GM15510 (cell line): ENCODE measurements around the gene CHERP.

Source experiments
- POLR2A ChIP-seq: IDR thresholded peaks from 3 replicates; pipeline ENCODE4 v1.6.1; 2011; ENCODE audit warnings: borderline replicate concordance; ENCODE audit not compliant: insufficient read length; ENCODE audit errors: extremely low read depth

The CHERP gene

DNA sequence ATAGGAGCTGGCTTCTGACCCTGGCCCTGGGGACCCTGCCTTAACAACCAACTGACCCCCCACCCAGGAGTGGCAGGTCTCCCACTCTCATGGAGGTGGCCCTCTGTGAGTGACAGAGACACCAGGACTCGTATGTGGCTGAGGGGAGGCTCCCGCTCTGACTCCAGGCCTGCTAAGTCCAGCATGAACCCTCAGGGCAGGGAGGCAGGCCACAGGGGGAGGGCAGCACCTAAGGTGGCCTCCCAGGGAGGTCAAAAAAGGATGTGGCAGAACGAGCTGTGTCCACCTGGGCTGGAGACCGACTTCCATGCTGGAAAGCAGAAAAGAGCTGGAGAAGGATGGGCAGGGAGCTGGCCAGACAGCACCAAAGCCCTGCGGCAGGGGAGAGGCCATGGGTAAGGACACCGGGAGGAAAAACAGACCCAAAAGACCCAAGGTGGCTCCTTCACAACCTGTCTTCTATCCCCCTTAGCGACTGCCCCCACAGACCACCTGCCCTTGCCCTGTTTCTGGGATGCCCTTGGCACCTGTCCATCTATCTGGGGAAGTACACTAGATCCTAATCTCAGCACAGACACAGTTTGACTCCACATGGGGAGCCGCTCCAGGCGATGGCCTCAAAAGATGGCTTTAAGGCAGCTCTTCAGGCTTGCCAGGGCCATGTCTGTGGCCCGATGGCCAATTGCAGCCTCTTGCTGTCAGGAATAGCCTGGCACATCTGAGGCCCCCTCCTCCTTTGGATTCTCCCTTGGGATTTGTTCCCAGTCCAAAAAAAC, 40.4 kb upstream of the CHERP start:
- no peak for TF ChIP-seq POLR2A

- TF ChIP-seq POLR2A = no peak
Measured at GRCh38 chr19:16581971-16582343, 39.7 kb upstream of the CHERP start.

- TF ChIP-seq POLR2A = no peak
Measured at GRCh38 chr19:16581145-16581970, 39.1 kb upstream of the CHERP start.

- no peak for TF ChIP-seq POLR2A
Measured at GRCh38 chr19:16579381-16579780, 37.1 kb upstream of the CHERP start.

- TF ChIP-seq POLR2A = no peak
Measured at GRCh38 chr19:16577531-16577985, 35.3 kb upstream of the CHERP start.

GRCh38 chr19:16576690-16577530, 34.7 kb upstream of the CHERP start:
- TF ChIP-seq POLR2A = no peak

DNA sequence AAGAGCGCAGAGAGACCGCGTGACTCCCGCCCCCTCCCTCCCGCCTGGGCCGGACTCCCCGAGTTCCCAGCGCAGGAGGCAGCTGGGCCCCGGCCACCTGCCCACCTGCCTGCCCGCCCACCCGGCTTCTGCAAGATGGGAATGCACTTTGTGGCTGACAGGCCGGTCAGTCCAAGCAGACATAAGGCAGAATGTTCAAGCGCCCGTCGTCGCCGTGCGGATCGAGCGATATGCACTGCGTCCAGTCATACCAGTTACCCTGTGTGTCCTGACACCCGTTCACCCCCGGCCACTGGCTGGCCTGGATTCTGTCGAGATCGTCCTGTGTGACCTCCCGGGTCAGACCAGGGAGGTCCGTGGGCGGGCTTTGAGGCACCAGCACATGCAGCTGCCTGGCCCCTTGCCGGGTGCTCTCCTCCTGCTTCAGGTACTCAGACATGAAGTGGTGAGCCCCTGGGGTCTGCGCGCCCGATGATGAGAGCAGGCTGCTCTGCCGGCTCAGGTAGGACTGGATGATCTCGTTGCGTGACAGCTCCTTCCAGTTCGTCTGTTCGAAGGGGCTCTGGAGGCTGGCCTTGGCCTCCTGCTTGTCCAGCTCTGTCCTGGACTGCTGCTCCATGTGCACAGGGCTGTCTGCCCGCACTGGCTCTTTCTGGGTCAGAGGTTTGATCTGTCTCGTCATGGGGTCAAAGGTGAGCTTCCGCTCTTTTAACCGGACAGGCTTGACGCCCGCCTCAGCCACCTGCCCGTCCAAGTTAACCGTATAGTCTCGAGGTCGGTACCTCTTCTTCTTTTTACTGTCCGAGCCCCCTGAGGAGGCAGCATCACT, 33.8 kb upstream of the CHERP start:
- TF ChIP-seq POLR2A = no peak

DNA sequence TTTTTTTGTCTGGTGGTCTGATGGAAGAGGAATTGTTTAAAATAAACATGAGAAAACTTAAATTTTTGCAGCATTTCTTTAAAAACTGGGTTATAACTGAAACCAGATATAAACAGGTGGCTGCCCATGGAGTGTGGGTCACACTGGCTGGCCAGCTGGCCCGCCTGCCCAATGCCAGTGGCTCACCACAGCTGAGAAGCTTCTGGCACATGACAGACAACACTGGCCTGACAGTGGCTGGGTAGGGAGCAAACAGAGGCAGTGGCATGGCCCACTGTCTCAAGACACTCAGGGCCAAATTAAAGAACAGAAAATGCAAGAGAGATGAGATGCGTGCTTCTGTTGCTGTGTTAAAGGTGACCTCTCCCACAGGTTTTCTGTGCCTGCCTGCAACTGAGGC, 33.0 kb upstream of the CHERP start:
- TF ChIP-seq POLR2A = no peak

DNA sequence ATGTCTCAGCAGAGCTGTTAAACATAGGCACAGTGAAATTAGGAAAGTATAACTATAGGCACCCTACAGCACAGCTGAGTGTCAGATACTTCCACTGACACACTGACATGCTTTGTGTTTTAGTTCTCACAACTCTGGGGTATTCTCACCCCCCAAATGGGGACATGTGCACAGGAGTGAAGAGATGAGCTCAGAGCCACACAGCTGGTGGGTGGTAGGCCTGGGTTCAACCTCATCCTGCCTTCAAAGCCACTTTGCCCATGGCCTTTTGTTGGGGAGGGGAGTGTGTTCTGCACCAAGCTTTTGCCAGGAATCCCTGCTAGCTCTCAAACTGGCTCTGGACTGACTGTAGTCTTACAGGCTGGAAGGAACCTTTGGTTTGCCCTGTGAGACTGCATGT, 31.7 kb upstream of the CHERP start:
- TF ChIP-seq POLR2A = no peak

DNA sequence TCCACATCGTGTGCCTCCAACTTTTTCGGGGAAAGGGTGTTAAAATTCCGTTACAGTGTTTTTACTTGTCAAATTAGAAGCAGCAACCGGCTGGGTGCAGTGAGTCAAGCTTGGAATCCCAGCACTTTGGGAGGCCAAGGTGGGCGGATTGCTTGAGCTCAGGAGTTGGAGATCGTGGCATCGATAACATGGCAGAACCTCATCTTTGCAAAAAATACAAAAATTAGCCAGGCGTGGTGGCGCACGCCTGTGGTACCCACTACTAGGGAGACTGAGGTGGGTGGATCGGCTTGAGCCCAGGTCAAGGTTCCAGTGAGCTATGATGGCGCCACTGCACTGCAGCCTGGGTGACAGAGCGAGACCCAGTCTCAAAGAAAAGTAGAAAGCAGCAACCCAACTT, 31.1 kb upstream of the CHERP start:
- no peak for TF ChIP-seq POLR2A

DNA sequence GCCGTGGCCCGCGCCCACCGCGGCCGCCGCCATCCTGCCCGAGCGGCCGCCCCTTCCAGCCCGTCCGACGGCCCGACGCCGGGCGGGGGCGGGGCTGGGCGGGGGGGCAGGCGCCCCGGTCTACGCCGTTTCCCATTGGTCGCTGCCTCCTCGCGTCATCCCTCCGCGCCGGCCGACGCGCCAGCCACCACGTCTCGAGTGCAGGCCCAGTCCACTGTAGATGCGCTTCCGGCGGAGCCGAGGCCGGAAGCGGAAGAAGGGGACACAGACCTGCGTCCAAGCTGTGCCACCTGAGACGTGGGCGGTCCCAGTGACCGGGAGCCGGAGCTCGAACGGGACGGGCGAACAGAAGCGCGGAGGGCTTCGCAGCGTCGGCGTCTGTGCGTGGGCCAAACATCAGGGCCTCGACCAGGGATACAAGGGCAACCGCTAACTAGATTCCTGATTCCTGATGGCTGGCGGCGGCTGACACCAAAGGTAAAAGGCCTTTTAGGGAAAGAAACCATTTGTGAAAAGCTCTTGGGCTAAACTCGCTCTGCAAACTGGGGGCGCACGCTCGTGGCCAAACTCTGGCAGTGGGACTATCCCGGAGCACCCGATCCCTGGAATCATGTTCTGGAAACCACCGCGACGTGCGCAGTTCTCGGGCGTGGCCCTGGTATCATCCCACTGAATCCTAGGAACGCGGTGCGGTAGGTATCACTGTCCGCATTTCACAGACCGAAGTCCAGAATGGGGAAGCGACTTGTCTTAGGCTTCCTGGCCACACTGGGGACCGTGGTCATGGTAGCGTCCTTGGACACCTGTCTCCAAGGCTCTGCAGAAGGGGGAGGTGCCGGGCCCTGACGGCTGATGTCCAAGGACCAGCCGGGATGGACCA, 30.3 kb upstream of the CHERP start, which contains the start of gene SLC35E1:
TSS of gene SLC35E1 (minus strand) at position 84 of the 880 bp plus-strand sequence. CDS start at position 33, 51 bp downstream.
- peak; percentile 66 for TF ChIP-seq POLR2A

GRCh38 chr19:16571822-16572331, 29.6 kb upstream of the CHERP start:
- TF ChIP-seq POLR2A = no peak

DNA sequence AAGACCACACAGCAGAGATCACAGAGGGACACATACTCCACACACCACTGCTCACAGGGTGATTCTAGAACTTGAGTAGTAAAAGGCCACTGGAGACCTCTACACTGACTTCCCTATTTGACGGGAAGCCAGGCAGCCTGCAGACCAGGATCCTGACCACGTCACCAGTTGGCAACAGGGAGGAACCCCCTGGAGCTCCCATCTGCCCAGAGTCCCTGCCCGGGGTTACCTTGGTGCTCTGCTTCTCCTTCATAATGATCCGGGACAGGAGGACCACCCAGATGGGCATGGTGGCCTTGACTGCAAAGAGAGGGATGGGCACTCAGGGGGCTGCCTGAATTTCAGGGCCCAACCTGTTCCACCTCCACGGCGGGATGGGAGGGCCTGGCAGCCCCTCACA, 29.0 kb upstream of the CHERP start:
- TF ChIP-seq POLR2A = no peak
